Measurements from ENCODE around the gene PCDHGA10.
A peak's percentile ranks its signal among the peaks of the same experiment; 100 is the strongest.
"Not testable (repeated sequence)": the region's sequence is repeated elsewhere in the genome, so short reads cannot be mapped to it uniquely, and the experiment has no call there.

The PCDHGA10 gene

GRCh38 chr5:141393267-141393666 is 19.5 kb upstream of the PCDHGA10 start:
- no peak for DNase-seq

GRCh38 chr5:141394401-141395187 is 18.2 kb upstream of the PCDHGA10 start:
- not testable (repeated sequence) for DNase-seq

- peak; percentile 0 for DNase-seq
Observed at GRCh38 chr5:141397756-141398551, 14.8 kb upstream of the PCDHGA10 start, which contains the start of gene PCDHGB5. Gene PCDHGB5 (plus strand): TSS chr5:141397947. CDS start chr5:141398128, 181 bp downstream.

GRCh38 chr5:141398608-141399007 is 14.2 kb upstream of the PCDHGA10 start:
- no peak for DNase-seq

DNA sequence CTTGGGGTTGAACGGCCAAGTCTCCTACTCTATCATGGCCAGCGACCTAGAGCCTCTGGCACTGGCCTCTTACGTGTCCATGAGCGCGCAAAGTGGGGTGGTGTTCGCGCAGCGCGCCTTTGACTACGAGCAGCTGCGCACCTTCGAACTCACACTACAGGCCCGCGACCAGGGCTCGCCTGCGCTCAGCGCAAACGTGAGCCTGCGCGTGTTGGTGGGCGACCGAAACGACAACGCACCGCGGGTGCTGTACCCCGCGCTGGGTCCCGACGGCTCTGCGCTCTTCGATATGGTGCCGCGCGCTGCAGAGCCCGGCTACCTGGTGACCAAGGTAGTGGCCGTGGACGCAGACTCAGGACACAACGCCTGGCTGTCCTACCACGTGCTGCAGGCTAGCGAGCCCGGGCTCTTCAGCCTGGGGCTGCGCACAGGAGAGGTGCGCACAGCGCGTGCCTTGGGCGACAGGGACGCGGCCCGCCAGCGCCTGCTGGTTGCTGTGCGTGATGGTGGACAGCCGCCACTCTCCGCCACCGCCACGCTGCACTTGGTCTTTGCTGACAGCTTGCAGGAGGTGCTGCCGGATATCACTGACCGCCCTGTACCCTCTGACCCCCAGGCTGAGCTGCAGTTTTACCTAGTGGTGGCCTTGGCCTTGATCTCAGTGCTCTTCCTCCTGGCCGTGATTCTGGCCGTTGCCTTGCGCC is 13.1 kb upstream of the PCDHGA10 start:
- DNase-seq = no peak

DNA sequence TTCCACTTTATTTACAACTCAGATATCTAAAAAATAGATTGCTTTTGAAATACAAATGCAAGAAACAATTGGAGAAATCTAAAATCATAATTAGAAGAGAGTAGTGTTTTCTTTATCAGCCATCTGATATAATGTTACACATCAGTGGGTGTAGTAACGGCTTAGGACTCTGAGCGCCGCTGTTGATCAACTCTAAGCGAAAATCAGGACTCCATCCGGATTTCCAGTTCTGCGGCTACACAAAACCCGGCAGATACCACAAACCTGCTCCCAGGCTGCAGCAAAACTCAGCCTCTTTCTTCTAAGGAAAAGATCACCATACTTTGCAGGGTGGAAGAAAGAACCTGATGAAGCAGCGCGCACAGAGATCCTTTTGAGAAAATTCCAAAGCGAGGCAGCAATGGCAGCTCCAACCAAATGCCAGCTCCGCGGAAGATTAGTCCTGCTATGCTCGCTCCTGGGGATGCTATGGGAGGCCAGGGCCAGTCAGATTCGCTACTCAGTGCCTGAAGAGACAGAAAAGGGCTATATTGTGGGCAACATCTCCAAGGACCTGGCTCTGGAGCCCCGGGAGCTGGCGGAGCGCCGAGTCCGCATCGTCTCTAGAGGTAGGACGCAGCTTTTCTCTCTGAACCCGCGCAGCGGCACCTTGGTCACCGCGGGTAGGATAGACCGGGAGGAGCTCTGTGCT is 10.1 kb upstream of the PCDHGA10 start, which contains the start of gene PCDHGA9:
TSS of gene PCDHGA9 (plus strand) at position 226 of the 691 bp plus-strand sequence. CDS start at position 401, 175 bp downstream.
- DNase-seq = no peak

GRCh38 chr5:141403387-141403786 is 9.4 kb upstream of the PCDHGA10 start:
- no peak for DNase-seq

- DNase-seq = not testable (repeated sequence)
Observed at GRCh38 chr5:141407790-141408505, 4.8 kb upstream of the PCDHGA10 start, which contains the start of gene PCDHGB6. Gene PCDHGB6 (plus strand): TSS chr5:141408021. CDS start chr5:141408203, 182 bp downstream.

- DNase-seq = no peak
Observed at GRCh38 chr5:141409598-141410306, 3.0 kb upstream of the PCDHGA10 start.

GRCh38 chr5:141411575-141411974 is 1.2 kb upstream of the PCDHGA10 start:
- DNase-seq = no peak

- no peak for DNase-seq
Observed at GRCh38 chr5:141413540-141414069, 818 bp downstream of the PCDHGA10 start.

GRCh38 chr5:141414548-141415274 is 1.9 kb downstream of the PCDHGA10 start:
- not testable (repeated sequence) for DNase-seq

DNA sequence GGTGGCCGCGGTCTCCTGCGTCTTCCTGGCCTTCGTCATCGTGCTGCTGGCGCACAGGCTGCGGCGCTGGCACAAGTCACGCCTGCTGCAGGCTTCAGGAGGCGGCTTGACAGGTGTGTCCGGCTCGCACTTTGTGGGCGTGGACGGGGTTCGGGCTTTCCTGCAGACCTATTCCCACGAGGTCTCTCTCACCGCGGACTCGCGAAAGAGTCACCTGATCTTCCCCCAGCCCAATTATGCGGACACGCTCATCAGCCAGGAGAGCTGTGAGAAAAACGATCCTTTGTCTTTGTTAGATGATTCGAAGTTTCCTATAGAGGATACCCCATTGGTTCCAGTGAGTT is 2.5 kb downstream of the PCDHGA10 start:
- not testable (repeated sequence) for DNase-seq

- DNase-seq = not testable (repeated sequence)
Observed at GRCh38 chr5:141417494-141418172, 4.8 kb downstream of the PCDHGA10 start, which contains the start of gene PCDHGB7. Gene PCDHGB7 (plus strand): TSS chr5:141417677. CDS start chr5:141417860, 183 bp downstream.

GRCh38 chr5:141419074-141419880 is 6.5 kb downstream of the PCDHGA10 start:
- no peak for DNase-seq

DNA sequence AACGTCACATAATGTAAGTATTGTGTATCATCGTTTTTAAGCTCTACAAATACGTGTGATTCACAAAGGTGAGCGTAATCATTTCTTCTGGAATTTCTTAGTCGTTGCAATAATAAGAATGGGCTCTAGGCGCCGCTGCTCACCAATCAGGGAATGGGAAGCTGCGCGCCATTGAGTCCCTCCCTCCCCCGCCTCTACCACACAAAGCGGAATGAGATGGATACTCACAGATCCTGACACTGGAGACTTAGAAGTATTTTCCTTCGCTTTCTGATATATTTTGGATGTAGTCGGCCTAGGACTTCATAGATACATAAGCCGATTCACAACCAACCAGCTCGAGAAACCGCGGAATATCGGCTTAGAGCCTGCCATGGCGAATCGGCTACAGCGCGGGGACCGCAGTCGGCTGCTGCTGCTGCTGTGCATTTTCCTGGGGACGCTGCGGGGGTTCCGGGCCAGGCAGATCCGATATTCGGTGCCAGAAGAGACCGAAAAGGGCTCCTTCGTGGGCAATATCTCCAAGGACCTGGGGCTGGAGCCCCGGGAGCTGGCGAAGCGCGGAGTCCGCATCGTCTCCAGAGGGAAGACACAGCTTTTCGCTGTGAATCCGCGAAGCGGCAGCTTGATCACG is 8.2 kb downstream of the PCDHGA10 start, which contains the start of gene PCDHGA11:
TSS of gene PCDHGA11 (plus strand) at position 197 of the 634 bp plus-strand sequence. CDS start at position 374, 177 bp downstream.
- DNase-seq = no peak

DNA sequence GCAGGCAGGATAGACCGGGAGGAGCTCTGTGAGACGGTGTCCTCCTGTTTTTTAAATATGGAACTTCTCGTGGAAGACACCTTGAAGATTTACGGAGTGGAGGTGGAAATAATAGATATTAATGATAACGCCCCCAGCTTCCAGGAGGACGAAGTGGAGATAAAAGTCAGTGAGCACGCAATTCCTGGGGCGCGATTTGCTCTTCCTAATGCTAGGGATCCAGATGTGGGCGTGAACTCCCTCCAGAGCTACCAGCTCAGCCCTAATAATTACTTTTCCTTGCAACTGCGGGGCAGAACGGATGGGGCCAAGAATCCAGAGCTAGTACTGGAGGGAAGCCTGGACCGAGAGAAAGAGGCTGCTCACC is 8.7 kb downstream of the PCDHGA10 start:
- no peak for DNase-seq
